IPS-11a (cell line): ENCODE measurements around the gene ACOT7.
A peak's percentile ranks its signal among the peaks of the same experiment; 100 is the strongest.
"Not testable (repeated sequence)": the region's sequence is repeated elsewhere in the genome, so short reads cannot be mapped to it uniquely, and the experiment has no call there.

ENCODE experiments used
- H3K4me3 ChIP-seq: one replicate; pipeline ENCODE4 v1.5.1; 2013; ENCODE audit warnings: low read depth, low read length, control low read depth

ACOT7 gene

DNA sequence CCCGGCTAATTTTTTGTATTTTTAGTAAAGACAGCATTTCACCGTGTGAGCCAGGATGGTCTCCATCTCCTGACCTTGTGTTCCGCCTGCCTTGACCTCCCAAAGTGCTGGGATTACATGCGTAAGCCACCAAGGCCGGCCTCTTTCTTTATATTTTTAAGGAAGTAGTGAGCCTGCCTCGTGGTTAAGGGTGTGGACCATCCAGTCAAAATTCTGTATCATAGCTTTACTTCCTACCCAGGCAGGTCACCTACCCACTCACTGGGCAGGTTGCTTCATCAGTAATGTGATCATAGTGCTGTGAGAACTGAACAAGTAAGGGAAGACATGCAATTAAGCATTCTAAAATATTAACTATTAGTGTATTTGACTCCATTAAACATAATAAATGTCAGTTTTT, 8.1 kb upstream of the ACOT7 start:
- H3K4me3 ChIP-seq, result no peak overlapping the region

DNA sequence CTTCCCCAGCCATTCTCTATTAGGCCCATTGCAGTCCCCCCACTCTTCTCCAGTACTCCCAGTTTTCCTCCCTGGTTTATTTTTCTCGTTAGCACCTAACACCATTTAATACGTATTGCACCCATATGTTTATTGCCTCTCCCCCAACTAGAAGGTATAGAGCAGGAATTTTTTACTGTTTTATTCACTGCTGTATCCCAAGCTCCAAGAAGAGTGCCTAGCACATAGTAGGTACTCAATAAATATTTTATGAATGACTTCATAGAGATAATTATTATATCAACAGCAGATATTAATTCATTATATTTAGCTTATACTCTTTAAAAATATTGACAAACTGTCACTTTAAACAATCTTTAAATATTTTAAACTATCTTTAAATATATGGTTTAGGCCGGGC, 5.7 kb upstream of the ACOT7 start:
- H3K4me3 ChIP-seq, result no peak overlapping the region

- no peak overlapping the region for H3K4me3 ChIP-seq
Observed at GRCh38 chr1:6397844-6398441, 4.4 kb upstream of the ACOT7 start.

GRCh38 chr1:6396998-6397397, 3.4 kb upstream of the ACOT7 start:
- no peak overlapping the region for H3K4me3 ChIP-seq

GRCh38 chr1:6395781-6396244, 2.2 kb upstream of the ACOT7 start:
- H3K4me3 ChIP-seq, result not testable (repeated sequence)

DNA sequence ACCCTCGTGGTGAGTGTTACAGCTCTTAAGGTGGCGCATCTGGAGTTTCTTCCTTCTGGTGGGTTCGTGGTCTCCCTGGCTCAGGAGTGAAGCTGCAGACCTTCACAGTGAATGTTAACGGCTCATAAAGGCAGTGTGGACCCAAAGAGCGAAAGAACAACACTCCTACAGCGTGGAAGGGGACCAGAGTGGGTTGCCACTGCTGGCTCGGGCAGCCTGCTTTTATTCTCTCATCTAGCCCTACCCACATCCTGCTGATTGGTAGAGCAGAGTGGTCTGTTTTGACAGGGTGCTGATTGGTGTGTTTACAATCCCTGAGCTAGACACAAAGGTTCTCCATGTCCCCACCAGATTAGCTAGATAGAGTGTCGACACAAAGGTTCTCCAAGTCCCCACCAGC, 1.6 kb upstream of the ACOT7 start:
- H3K4me3 ChIP-seq, result not testable (repeated sequence)

DNA sequence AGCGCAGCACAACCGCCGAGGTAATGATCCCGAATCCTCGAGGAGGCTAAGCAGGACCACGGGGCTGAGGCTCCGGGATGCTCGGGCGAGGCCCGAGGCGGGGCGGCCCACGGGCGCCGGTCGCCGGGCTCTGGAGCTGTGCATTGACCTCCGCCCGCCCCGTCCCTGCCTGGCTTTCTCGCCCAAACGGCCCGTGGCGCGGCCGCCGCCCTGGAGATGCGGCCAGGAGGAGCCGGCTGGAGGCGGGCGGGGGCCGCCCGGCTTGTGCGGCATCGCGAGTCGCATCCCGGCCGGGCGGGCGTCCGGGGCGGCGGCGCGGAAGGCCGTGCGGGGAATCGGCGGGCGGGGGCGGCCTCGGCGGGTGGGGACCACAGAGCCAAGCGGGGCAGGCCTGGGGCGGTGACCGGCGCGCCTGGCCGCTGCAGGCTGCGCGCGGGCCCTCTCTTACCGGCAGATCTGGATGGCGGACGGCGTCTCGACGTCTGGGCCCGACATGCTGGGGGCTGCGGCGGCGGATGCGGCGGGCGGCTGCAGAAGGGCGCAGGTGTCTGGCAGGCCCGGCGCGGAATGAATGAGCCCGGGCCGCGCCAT, 663 bp downstream of the ACOT7 start:
- H3K4me3 ChIP-seq, result peak overlapping the region; percentile 62

DNA sequence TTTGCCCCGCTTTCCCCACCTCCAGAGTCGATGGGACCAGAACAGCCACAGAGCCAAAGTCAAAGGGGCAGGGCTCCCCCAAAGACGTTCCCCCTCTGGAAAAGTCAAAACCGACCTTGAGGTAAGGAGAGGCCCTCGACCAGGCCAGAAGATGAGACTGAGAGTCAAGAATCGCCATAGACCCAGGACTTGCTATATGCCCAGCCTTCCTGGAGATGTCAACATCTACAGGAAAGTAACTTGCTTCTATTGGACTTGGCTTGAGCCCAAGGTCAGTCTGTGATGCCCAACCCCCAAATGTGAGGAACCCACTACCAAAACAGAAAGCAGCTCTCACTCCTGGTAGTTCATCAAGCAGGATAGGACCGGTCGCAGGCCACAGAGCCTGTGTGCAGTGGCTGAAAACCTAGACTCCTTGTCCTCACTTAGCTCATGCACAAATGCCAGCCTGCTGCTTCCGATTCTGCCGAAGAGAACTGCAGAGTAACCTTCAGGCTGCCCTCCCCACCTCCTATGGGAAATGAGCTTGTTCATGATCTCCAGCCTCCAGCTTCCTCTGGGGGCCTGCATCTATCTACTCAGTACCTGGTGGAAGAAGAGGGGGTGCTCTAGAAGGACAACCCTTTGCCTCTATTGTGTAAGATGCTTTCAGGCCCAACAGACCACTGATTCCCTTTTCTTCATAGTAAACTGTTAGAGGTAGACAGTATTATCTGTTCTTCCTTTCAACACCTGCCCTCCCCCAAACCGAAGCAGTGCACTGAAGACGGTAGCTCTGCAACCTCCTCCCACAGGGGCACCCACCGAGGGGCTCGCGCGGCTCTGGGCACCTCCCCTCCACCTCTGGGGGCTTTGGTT, 1.4 kb downstream of the ACOT7 start:
- H3K4me3 ChIP-seq, result peak overlapping the region; percentile 62

- H3K4me3 ChIP-seq, result no peak overlapping the region
Observed at GRCh38 chr1:6389971-6390370, 3.6 kb downstream of the ACOT7 start.

- no peak overlapping the region for H3K4me3 ChIP-seq
Observed at GRCh38 chr1:6386371-6386949, 7.1 kb downstream of the ACOT7 start.

- H3K4me3 ChIP-seq, result peak overlapping the region; percentile 20
Observed at GRCh38 chr1:6385488-6386191, 7.9 kb downstream of the ACOT7 start.

DNA sequence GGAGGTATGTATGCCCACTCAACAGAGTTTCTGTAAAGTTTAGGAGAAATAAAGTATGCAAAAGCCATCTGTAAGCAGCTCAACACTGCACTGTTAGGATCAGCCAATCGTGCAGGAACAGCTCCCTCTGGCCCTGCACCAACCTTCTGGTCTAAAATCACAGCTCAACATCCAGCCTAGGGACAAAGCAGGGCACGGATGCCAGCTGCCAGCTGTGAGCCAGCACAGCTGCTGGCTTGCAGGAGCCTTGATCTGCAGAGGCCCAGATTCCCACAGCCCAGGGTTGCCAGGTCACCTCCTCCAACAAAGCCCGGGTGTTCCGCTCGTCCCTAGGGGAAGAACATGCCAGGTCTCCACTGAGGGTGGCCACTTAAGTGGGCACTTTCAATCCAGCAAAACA, 8.6 kb downstream of the ACOT7 start:
- peak overlapping the region; percentile 10 for H3K4me3 ChIP-seq

- H3K4me3 ChIP-seq, result no peak overlapping the region
Observed at GRCh38 chr1:6384135-6384534, 9.4 kb downstream of the ACOT7 start.

DNA sequence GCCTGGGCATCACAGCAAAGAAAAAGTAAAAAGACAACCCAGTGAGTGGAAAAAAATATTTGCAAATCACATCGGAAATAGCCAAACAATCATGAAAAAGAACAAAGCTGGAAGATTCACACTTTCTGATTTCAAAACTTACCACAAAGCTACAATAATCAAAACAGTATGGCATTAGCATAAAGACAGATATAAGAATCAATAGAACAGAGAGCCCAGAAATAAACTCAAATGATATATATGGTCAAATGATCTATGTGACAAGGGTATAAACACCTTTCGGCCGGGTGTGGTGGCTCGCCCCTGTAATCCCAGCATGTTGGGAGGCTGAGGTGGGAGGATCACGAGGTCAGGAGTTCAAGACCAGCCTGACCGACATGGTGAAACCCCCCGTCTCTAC, 13.5 kb downstream of the ACOT7 start:
- no peak overlapping the region for H3K4me3 ChIP-seq

GRCh38 chr1:6378096-6378746, 15.3 kb downstream of the ACOT7 start:
- H3K4me3 ChIP-seq, result no peak overlapping the region

DNA sequence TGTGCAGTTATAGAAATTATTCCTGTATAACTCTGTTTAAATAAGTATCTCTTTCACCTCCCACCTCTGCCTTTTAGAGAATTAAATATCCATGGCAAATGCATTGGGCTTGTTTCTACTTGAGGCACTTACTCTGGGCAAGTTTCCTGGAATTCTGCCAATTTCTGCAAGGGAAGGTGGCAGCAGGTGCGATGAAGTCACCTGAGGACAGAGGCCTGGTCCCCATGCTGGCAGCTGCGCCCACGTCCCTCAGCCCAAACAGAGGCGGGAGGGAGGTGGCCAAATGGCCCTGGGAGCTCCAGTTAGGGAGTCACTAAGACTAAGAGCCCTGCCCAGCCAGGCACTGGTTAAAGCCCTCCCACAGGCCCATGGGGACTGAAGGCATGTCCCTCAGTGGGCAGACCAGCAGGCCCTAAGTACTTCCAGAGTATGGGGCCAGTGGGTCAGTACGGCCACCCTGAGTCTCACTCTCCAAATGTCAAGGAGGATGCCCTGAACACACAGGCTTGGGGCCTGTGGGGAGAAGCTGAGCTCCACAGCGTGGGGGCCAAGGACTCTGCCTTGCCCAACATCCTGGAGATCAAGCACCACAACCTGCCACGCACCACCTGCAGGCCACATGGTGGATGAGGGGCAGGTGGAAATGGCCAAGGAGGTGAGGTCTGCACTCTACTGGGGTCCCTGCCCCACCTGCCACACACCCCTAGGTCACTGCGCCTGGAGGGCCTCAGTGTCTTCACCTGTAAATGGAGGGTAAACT, 19.4 kb downstream of the ACOT7 start:
- no peak overlapping the region for H3K4me3 ChIP-seq

DNA sequence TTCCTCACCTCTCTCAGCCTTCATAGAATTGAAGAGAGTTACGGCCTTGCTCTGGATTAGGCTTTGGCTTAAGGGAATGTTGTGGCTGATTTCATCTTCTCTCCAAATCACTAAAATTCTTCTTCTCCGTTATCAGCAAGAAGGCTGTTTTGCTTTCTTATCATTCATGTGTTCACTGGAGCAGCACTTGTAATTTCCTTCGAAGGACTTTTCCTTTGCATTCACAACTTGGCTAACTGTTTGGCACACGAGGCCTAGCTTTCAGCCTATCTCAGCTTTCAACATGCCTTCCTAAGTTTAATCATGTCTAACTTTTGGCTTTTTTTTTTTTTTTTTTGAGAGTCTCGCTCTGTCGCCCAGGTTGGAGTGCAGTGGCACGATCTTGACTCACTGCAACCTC, 21.3 kb downstream of the ACOT7 start:
- not testable (repeated sequence) for H3K4me3 ChIP-seq

DNA sequence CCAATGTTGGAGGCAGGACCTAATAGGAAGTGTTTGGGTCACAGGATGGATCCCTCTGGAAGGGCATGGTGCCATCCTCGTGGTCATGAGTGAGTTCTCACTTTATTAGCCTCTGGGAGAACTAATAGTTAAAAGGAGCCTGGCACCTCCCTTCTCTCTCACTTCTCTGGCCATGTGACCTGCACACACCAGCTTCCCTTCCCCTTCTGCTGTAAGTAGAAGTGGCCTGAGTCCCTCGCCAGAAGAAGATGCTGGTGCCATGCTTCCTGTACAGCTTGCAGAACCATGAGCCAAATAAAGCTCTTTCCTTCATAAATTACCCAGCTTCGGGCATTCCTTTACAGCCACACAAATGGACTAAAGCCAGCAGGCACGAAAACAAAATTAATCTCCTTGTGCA, 23.6 kb downstream of the ACOT7 start:
- no peak overlapping the region for H3K4me3 ChIP-seq

DNA sequence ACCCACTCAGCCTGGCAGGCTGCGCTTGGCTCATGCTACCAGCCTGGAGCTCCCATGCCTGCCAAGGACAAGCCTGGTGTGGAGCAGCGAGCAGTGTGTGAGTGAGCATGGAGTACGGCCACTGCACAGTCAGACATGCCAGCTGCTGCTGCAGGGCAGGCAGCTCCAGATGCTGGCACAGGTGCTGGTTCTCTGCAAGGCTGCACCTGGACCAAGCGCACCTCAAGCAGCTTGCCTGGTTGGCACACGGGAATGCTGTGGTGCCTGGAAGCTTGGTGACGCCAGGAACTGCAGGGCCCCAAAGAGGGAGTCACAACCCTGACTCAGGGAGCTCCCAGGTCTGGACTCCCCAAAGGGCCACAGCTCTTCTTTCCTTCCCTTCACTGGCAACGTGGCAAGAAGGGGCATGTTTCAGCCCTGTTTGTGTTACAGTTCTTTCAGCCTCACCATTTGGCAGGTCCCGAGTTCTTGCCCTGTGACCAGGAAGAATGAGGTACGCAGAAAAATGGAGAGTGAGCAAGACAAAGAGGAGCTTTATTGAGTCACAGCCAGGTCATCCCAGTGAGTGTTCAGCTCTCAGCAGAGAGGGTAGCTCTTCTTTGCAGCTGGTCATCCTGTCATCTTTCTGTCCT, 26.1 kb downstream of the ACOT7 start:
- no peak overlapping the region for H3K4me3 ChIP-seq
